ENCODE data around the gene ANKRD33B. TPM values are rescaled to one million over a fixed set of nuclear protein-coding genes. Genes with fewer than 3 reads are reported as not detected.

ANKRD33B gene
- total and polyA plus RNA-seq, 2 of the 8 experiments (the other 6 are each of a cell fraction or from before 2014, with no cell fraction given) = 6.9 to 20.6 TPM

DNA sequence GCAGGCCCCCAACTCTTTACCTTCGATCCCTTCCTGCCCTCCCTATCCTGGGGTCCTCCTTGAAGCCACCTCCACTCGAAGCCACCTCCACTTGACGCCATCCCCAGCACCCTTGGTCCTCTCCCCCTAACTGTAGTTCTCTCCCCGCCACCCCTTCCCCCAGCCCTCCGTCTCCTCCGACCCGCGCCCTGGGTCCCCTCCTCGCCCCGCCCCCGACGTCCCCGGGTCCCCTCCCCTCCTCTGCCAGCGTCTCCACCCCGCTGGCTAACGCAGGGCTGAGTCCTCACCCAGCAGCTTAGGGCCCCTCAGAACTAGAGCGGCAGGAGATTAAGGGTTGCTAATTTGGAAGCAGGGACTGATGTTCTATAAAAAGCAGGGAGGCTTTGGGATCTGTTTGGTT is 30.6 kb upstream of the ANKRD33B start (continued):
- TF ChIP-seq, protein P1, sequence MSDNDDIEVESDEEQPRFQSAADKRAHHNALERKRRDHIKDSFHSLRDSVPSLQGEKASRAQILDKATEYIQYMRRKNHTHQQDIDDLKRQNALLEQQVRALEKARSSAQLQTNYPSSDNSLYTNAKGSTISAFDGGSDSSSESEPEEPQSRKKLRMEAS (IDR thresholded peaks at IDR 0.05) = no peak
- TF ChIP-seq TCF12 (IDR thresholded peaks at IDR 0.05; ENCODE audit: low read depth, low read length) (no peak), TBP (IDR thresholded peaks at IDR 0.05; ENCODE audit: low read depth, low read length) (no peak), ASH2L (IDR thresholded peaks at IDR 0.05; ENCODE audit: low read length) (no peak), CEBPB (IDR thresholded peaks at IDR 0.05; ENCODE audit: low read depth, low read length) (no peak)
- TF ChIP-seq, protein P2, sequence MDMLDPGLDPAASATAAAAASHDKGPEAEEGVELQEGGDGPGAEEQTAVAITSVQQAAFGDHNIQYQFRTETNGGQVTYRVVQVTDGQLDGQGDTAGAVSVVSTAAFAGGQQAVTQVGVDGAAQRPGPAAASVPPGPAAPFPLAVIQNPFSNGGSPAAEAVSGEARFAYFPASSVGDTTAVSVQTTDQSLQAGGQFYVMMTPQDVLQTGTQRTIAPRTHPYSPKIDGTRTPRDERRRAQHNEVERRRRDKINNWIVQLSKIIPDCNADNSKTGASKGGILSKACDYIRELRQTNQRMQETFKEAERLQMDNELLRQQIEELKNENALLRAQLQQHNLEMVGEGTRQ (IDR thresholded peaks at IDR 0.05; ENCODE audit: low read length) = no peak
